ENCODE data around the gene KLHL3. TPM values are rescaled to one million over a fixed set of nuclear protein-coding genes. Genes with fewer than 3 reads are reported as not detected.

KLHL3 gene
- polyA plus RNA-seq, 1 of the 3 experiments (the other 2 are of a cell fraction): 3.8 TPM

GRCh38 chr5:137627706-137628105 is 108.2 kb downstream of the KLHL3 start:
- Histone ChIP-seq H3F3A (replicated peaks; ENCODE audit: insufficient read depth) (no peaks in the 10 kb centered on the region), H3K9me2 (no peaks in the 10 kb centered on the region), H3K27me3 (ENCODE audit: insufficient read depth) (no peaks in the 10 kb centered on the region), H3K9me3 (no peaks in the 10 kb centered on the region), H3K4me1 (ENCODE audit: control insufficient read depth in 1 of 2, insufficient read depth in 2 of 2, low read depth in 1 of 2, low read length in 1 of 2) (peaks cover 0 to 5% of the 10 kb centered on the region in 2 experiments; a peak in 1 of 4 replicates), H4K20me1 (ENCODE audit: insufficient read depth) (no peaks in the 10 kb centered on the region), H3K9ac (no peak overlapping the region), H3K4me3 (ENCODE audit: low read depth in 2 of 2, low read length in 1 of 2) (no peak overlapping the region), H3K27ac (ENCODE audit: low read depth in 2 of 2, low read length in 1 of 2) (no peak overlapping the region), H3K36me3 (replicated peaks in 1 of 2; ENCODE audit: control insufficient read depth in 1 of 2, insufficient read depth in 2 of 2, low read length in 1 of 2) (no peaks in the 10 kb centered on the region), H3K4me2 (no peak overlapping the region), H3K79me2 (ENCODE audit: insufficient read depth) (no peaks in the 10 kb centered on the region), H2AFZ (ENCODE audit: low read depth) (no peak overlapping the region)
- WGBS (ENCODE audit: low lambda C conversion rate): 100% methylated on average over 1 of the region's 3 CpGs
- ChIA-PET POLR2A (no interaction called here), CTCF (interaction anchor here (2.3 to 12.7 kb wide), 5 partner anchors 8 to 113 kb away, joined by 12 to 407 read pairs (median 18); partner anchors contain the start of gene KLHL3)
- no peak for TF ChIP-seq EZH2phosphoT487 (IDR thresholded peaks at IDR 0.05; ENCODE audit: borderline replicate concordance, low read depth)
- no peak for DNase-seq

- H3K9ac ChIP-seq: no peak overlapping the region
- ChIA-PET CTCF (interaction anchor here (3.2 to 12.7 kb wide), 3 partner anchors 23 to 114 kb away, joined by 15 to 407 read pairs (median 18); partner anchors contain the start of gene KLHL3), POLR2A (no interaction called here)
- no peaks in the 10 kb centered on the region for H3K27me3 ChIP-seq (ENCODE audit: insufficient read depth)
- no peaks in the 10 kb centered on the region for H4K20me1 ChIP-seq (ENCODE audit: insufficient read depth)
- no peaks in the 10 kb centered on the region for H3K79me2 ChIP-seq (ENCODE audit: insufficient read depth)
- no peak for DNase-seq
- no peak overlapping the region for H2AFZ ChIP-seq (ENCODE audit: low read depth)
- TF ChIP-seq USF2 (IDR thresholded peaks at IDR 0.05; ENCODE audit: borderline replicate concordance, low read depth, low read length): no peak
- no peak for TF ChIP-seq SIN3A (IDR thresholded peaks at IDR 0.05; ENCODE audit: borderline replicate concordance, low read depth, low read length)
- TF ChIP-seq RXRA (IDR thresholded peaks at IDR 0.05; ENCODE audit: borderline replicate concordance, low read depth): no peak
- no peak for TF ChIP-seq FOXM1 (IDR thresholded peaks at IDR 0.05; ENCODE audit: low read depth)
- TF ChIP-seq EP300 (IDR thresholded peaks at IDR 0.05; ENCODE audit: borderline replicate concordance in 1 of 2, low read depth in 1 of 2, low read length in 1 of 2): no peak
- no peak for TF ChIP-seq MXI1 (IDR thresholded peaks at IDR 0.05; ENCODE audit: low read depth, low read length)
- no peak for TF ChIP-seq ELF1 (IDR thresholded peaks at IDR 0.05)
- TF ChIP-seq FOXJ3 (CRISPR knock-in tag; IDR thresholded peaks at IDR 0.05): no peak
- no peak for TF ChIP-seq USF1 (IDR thresholded peaks at IDR 0.05; ENCODE audit: borderline replicate concordance, low read depth)
- TF ChIP-seq RCOR1 (IDR thresholded peaks at IDR 0.05; ENCODE audit: low read length): no peak
- no peak for TF ChIP-seq PBX3 (IDR thresholded peaks at IDR 0.05)
- no peak for TF ChIP-seq EZH2phosphoT487 (IDR thresholded peaks at IDR 0.05; ENCODE audit: borderline replicate concordance, low read depth)
- TF ChIP-seq JUND (IDR thresholded peaks at IDR 0.05): no peak
- TF ChIP-seq POLR2AphosphoS5 (IDR thresholded peaks at IDR 0.05; ENCODE audit: low read depth, low read length): no peak
- TF ChIP-seq, protein P1, sequence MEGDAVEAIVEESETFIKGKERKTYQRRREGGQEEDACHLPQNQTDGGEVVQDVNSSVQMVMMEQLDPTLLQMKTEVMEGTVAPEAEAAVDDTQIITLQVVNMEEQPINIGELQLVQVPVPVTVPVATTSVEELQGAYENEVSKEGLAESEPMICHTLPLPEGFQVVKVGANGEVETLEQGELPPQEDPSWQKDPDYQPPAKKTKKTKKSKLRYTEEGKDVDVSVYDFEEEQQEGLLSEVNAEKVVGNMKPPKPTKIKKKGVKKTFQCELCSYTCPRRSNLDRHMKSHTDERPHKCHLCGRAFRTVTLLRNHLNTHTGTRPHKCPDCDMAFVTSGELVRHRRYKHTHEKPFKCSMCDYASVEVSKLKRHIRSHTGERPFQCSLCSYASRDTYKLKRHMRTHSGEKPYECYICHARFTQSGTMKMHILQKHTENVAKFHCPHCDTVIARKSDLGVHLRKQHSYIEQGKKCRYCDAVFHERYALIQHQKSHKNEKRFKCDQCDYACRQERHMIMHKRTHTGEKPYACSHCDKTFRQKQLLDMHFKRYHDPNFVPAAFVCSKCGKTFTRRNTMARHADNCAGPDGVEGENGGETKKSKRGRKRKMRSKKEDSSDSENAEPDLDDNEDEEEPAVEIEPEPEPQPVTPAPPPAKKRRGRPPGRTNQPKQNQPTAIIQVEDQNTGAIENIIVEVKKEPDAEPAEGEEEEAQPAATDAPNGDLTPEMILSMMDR (IDR thresholded peaks at IDR 0.05): no peak
- no peak for TF ChIP-seq TEAD4 (IDR thresholded peaks at IDR 0.05; ENCODE audit: borderline replicate concordance, insufficient read depth)
- no peak for TF ChIP-seq TAF1 (IDR thresholded peaks at IDR 0.05; ENCODE audit: borderline replicate concordance, low read depth, low read length)
- no peak for TF ChIP-seq MEF2A (IDR thresholded peaks at IDR 0.05; ENCODE audit: borderline replicate concordance, low read depth)
- TF ChIP-seq, protein P2, sequence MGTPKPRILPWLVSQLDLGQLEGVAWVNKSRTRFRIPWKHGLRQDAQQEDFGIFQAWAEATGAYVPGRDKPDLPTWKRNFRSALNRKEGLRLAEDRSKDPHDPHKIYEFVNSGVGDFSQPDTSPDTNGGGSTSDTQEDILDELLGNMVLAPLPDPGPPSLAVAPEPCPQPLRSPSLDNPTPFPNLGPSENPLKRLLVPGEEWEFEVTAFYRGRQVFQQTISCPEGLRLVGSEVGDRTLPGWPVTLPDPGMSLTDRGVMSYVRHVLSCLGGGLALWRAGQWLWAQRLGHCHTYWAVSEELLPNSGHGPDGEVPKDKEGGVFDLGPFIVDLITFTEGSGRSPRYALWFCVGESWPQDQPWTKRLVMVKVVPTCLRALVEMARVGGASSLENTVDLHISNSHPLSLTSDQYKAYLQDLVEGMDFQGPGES (IDR thresholded peaks at IDR 0.05; ENCODE audit: low read depth, low read length): no peak
- no peak overlapping the region for H3K4me2 ChIP-seq
- WGBS (ENCODE audit: low lambda C conversion rate): 31% methylated on average over 3 of the region's 3 CpGs
- no peak overlapping the region for H3K4me3 ChIP-seq (ENCODE audit: low read depth in 2 of 2, low read length in 1 of 2)
- no peak overlapping the region for H3K27ac ChIP-seq (ENCODE audit: low read depth in 2 of 2, low read length in 1 of 2)
- no peaks in the 10 kb centered on the region for H3K36me3 ChIP-seq (replicated peaks in 1 of 2; ENCODE audit: control insufficient read depth in 1 of 2, insufficient read depth in 2 of 2, low read length in 1 of 2)
- peaks cover 0 to 7% of the 10 kb centered on the region in 2 experiments; a peak in 1 of 4 replicates for H3K4me1 ChIP-seq (ENCODE audit: control insufficient read depth in 1 of 2, insufficient read depth in 2 of 2, low read depth in 1 of 2, low read length in 1 of 2)
- no peaks in the 10 kb centered on the region for H3F3A ChIP-seq (replicated peaks; ENCODE audit: insufficient read depth)
- H3K9me3 ChIP-seq: no peaks in the 10 kb centered on the region
- H3K9me2 ChIP-seq: no peaks in the 10 kb centered on the region
Observed at GRCh38 chr5:137627293-137627692, 108.6 kb downstream of the KLHL3 start.
